Stimulated activated naive CD8-positive, alpha-beta T cell treated with anti-CD3 and anti-CD28 coated beads, Interleukin-15, amount 100 ng/mL, for 72 hours (primary cell): ENCODE measurements around the gene GTSE1.
A peak's percentile ranks its signal among the peaks of the same experiment; 100 is the strongest.
"Not testable (repeated sequence)": the region's sequence is repeated elsewhere in the genome, so short reads cannot be mapped to it uniquely, and the experiment has no call there.

Experiments used
- ATAC-seq: fragments of 150-1000 bp; cut with Tn5 transposase; 2 replicates; pipeline ENCODE4 v1.10.0; 2021; ENCODE audit warnings: mild to moderate bottlenecking, moderate library complexity
- DNase-seq, 2 donors: peaks; one replicate each; pipeline ENCODE4 v3.0.0; 2021 to 2022
- H3K27ac Mint-ChIP-seq, 2 donors: one replicate each; pipeline ENCODE4 v1.8.0; 2022; ENCODE audit warnings: mild to moderate bottlenecking in 2 of 2, mixed read lengths in 2 of 2, moderate library complexity in 2 of 2
- H3K27me3 Mint-ChIP-seq: one replicate; pipeline ENCODE4 v1.8.0; 2022; ENCODE audit warnings: mixed read lengths
- H3K4me1 Mint-ChIP-seq: one replicate; pipeline ENCODE4 v1.8.0; 2022; ENCODE audit warnings: mild to moderate bottlenecking, mixed read lengths
- H3K4me3 Mint-ChIP-seq, 2 donors: one replicate each; pipeline ENCODE4 v1.8.0; 2022; ENCODE audit warnings: mild to moderate bottlenecking in 2 of 2, mixed read lengths in 2 of 2, moderate library complexity in 1 of 2
- H3K9me3 Mint-ChIP-seq, 2 donors: one replicate each; pipeline ENCODE4 v1.8.0; 2022; ENCODE audit warnings: mixed read lengths in 2 of 2

GTSE1 gene

GRCh38 chr22:46299101-46299500, 2.4 kb downstream of the GTSE1 start:
- H3K4me3 Mint-ChIP-seq, result peak overlapping the region; percentile 46 to 64
- peaks cover 55% of the 10 kb centered on the region for H3K4me1 Mint-ChIP-seq
- no peak for ATAC-seq
- no peaks in the 10 kb centered on the region for H3K27me3 Mint-ChIP-seq
- H3K9me3 Mint-ChIP-seq, result no peaks in the 10 kb centered on the region
- peak overlapping the region in 1 of 2 donors; percentile 23 for H3K27ac Mint-ChIP-seq
- no peak for DNase-seq

GRCh38 chr22:46300491-46300890, 3.8 kb downstream of the GTSE1 start:
- no peaks in the 10 kb centered on the region for H3K9me3 Mint-ChIP-seq
- H3K27me3 Mint-ChIP-seq, result no peaks in the 10 kb centered on the region
- no peak for ATAC-seq
- DNase-seq, result no peak
- H3K4me3 Mint-ChIP-seq, result no peak overlapping the region
- no peak overlapping the region for H3K27ac Mint-ChIP-seq
- peaks cover 46% of the 10 kb centered on the region for H3K4me1 Mint-ChIP-seq

- ATAC-seq (no peak), DNase-seq (no peak)
- H3K27me3 Mint-ChIP-seq, result no peaks in the 10 kb centered on the region
- H3K9me3 Mint-ChIP-seq, result no peaks in the 10 kb centered on the region
- no peak overlapping the region for H3K27ac Mint-ChIP-seq
- H3K4me3 Mint-ChIP-seq, result no peak overlapping the region
- peaks cover 27% of the 10 kb centered on the region for H3K4me1 Mint-ChIP-seq
Measured at GRCh38 chr22:46303347-46303965, 6.8 kb downstream of the GTSE1 start.

GRCh38 chr22:46308283-46308988, 11.8 kb downstream of the GTSE1 start:
- H3K27ac Mint-ChIP-seq, result no peak overlapping the region
- peaks cover 10% of the 10 kb centered on the region for H3K4me1 Mint-ChIP-seq
- DNase-seq, result no peak
- H3K9me3 Mint-ChIP-seq, result no peaks in the 10 kb centered on the region
- H3K4me3 Mint-ChIP-seq, result no peak overlapping the region
- ATAC-seq, result no peak
- H3K27me3 Mint-ChIP-seq, result no peaks in the 10 kb centered on the region

GRCh38 chr22:46309526-46310085, 12.9 kb downstream of the GTSE1 start:
- H3K27me3 Mint-ChIP-seq, result no peaks in the 10 kb centered on the region
- no peaks in the 10 kb centered on the region for H3K9me3 Mint-ChIP-seq

GRCh38 chr22:46312056-46312455, 15.4 kb downstream of the GTSE1 start:
- Mint-ChIP-seq H3K27me3 (no peaks in the 10 kb centered on the region), H3K4me1 (peaks cover under 1% of the 10 kb centered on the region), H3K27ac (peak overlapping the region in 1 of 2 donors; percentile 1), H3K9me3 (no peaks in the 10 kb centered on the region), H3K4me3 (no peak overlapping the region)
- no peak for ATAC-seq
- no peak for DNase-seq

More at GRCh38 chr22:46309526-46310085, 12.9 kb downstream of the GTSE1 start:
- H3K4me3 Mint-ChIP-seq, result no peak overlapping the region
- DNase-seq (no peak), ATAC-seq (no peak)
- peak overlapping the region in 1 of 2 donors; percentile 91 for H3K27ac Mint-ChIP-seq
- peaks cover 6% of the 10 kb centered on the region for H3K4me1 Mint-ChIP-seq

- H3K9me3 Mint-ChIP-seq, H3K27me3 Mint-ChIP-seq, H3K4me1 Mint-ChIP-seq, DNase-seq, H3K4me3 Mint-ChIP-seq, ATAC-seq: not testable (repeated sequence)
- H3K27ac Mint-ChIP-seq, result peak overlapping the region in 1 of 2 donors; percentile 63
Measured at GRCh38 chr22:46312848-46313247, 16.2 kb downstream of the GTSE1 start.

- no peaks in the 10 kb centered on the region for H3K9me3 Mint-ChIP-seq
- peak overlapping the region in 1 of 2 donors; percentile 59 for H3K27ac Mint-ChIP-seq
- no peak for ATAC-seq
- DNase-seq, result no peak
- H3K4me1 Mint-ChIP-seq, result no peaks in the 10 kb centered on the region
- H3K4me3 Mint-ChIP-seq, result no peak overlapping the region
- no peaks in the 10 kb centered on the region for H3K27me3 Mint-ChIP-seq
Measured at GRCh38 chr22:46315976-46316375, 19.3 kb downstream of the GTSE1 start.

GRCh38 chr22:46317646-46318045, 21.0 kb downstream of the GTSE1 start:
- no peaks in the 10 kb centered on the region for H3K4me1 Mint-ChIP-seq
- ATAC-seq (no peak), DNase-seq (no peak)
- peak overlapping the region in 1 of 2 donors; percentile 75 for H3K27ac Mint-ChIP-seq
- H3K4me3 Mint-ChIP-seq, result no peak overlapping the region
- H3K27me3 Mint-ChIP-seq, result no peaks in the 10 kb centered on the region
- no peaks in the 10 kb centered on the region for H3K9me3 Mint-ChIP-seq

GRCh38 chr22:46318576-46318975, 21.9 kb downstream of the GTSE1 start:
- no peaks in the 10 kb centered on the region for H3K4me1 Mint-ChIP-seq
- no peak overlapping the region for H3K4me3 Mint-ChIP-seq
- H3K9me3 Mint-ChIP-seq, result no peaks in the 10 kb centered on the region
- peak overlapping the region in 1 of 2 donors; percentile 87 for H3K27ac Mint-ChIP-seq
- no peaks in the 10 kb centered on the region for H3K27me3 Mint-ChIP-seq
- DNase-seq (no peak), ATAC-seq (no peak)

- no peak overlapping the region for H3K4me3 Mint-ChIP-seq
- H3K27ac Mint-ChIP-seq, result no peak overlapping the region
- H3K9me3 Mint-ChIP-seq, result no peaks in the 10 kb centered on the region
- H3K27me3 Mint-ChIP-seq, result no peaks in the 10 kb centered on the region
- H3K4me1 Mint-ChIP-seq, result no peaks in the 10 kb centered on the region
- ATAC-seq (no peak), DNase-seq (no peak)
Measured at GRCh38 chr22:46319319-46319718, 22.6 kb downstream of the GTSE1 start.

GRCh38 chr22:46320166-46320710, 23.6 kb downstream of the GTSE1 start:
- H3K9me3 Mint-ChIP-seq, result no peaks in the 10 kb centered on the region

GRCh38 chr22:46320716-46321386, 24.2 kb downstream of the GTSE1 start:
- peak overlapping the region in 1 of 2 donors; percentile 23 for H3K27ac Mint-ChIP-seq
- H3K4me3 Mint-ChIP-seq, result no peak overlapping the region
- no peaks in the 10 kb centered on the region for H3K9me3 Mint-ChIP-seq
- no peaks in the 10 kb centered on the region for H3K4me1 Mint-ChIP-seq
- H3K27me3 Mint-ChIP-seq, result no peaks in the 10 kb centered on the region
- ATAC-seq, result no peak
- no peak for DNase-seq

More at GRCh38 chr22:46320166-46320710, 23.6 kb downstream of the GTSE1 start:
- DNase-seq, result no peak
- Mint-ChIP-seq H3K27ac (peak overlapping the region in 1 of 2 donors; percentile 77), H3K4me3 (no peak overlapping the region), H3K27me3 (no peaks in the 10 kb centered on the region), H3K4me1 (no peaks in the 10 kb centered on the region)
- ATAC-seq, result no peak

GRCh38 chr22:46322711-46323110, 26.0 kb downstream of the GTSE1 start:
- ATAC-seq (no peak), DNase-seq (no peak)
- no peak overlapping the region for H3K4me3 Mint-ChIP-seq
- no peaks in the 10 kb centered on the region for H3K27me3 Mint-ChIP-seq
- no peaks in the 10 kb centered on the region for H3K9me3 Mint-ChIP-seq
- no peak overlapping the region for H3K27ac Mint-ChIP-seq
- H3K4me1 Mint-ChIP-seq, result no peaks in the 10 kb centered on the region

- Mint-ChIP-seq H3K4me1 (no peaks in the 10 kb centered on the region), H3K27ac (no peak overlapping the region), H3K4me3 (no peak overlapping the region), H3K27me3 (no peaks in the 10 kb centered on the region), H3K9me3 (no peaks in the 10 kb centered on the region)
- DNase-seq, result no peak
- no peak for ATAC-seq
Measured at GRCh38 chr22:46323162-46323561, 26.5 kb downstream of the GTSE1 start.
